GM12874 (cell line): Measurements from ENCODE around the gene LRRC3B.

Source experiments
- TF ChIP-seq, protein P1 (sequence below): IDR thresholded peaks from 2 replicates; pipeline ENCODE4 v1.5.1; 2011; ENCODE audit warnings: low read depth, mild to moderate bottlenecking, control low read depth, low read length, moderate library complexity; ENCODE audit not compliant: insufficient read depth

Gene LRRC3B

DNA sequence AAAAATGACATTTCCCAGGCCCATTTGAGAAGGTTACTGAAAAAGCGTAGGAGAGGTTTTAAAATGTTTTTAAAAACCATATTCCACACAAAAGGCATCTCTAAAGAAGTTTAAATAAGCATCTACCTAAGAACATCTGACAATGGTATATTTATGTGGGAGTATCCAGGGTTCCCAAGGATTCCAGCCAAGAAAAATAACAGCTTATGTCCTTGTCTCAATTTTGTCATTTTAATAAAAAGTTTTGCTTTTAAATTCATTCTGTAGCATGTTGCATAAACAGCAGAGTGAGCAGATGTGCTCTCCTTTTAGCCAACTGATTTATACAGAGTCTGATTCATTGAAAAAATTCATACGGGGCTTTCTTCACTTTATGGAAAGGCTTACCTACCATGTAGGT, 129.9 kb downstream of the LRRC3B start:
- TF ChIP-seq, protein P1, sequence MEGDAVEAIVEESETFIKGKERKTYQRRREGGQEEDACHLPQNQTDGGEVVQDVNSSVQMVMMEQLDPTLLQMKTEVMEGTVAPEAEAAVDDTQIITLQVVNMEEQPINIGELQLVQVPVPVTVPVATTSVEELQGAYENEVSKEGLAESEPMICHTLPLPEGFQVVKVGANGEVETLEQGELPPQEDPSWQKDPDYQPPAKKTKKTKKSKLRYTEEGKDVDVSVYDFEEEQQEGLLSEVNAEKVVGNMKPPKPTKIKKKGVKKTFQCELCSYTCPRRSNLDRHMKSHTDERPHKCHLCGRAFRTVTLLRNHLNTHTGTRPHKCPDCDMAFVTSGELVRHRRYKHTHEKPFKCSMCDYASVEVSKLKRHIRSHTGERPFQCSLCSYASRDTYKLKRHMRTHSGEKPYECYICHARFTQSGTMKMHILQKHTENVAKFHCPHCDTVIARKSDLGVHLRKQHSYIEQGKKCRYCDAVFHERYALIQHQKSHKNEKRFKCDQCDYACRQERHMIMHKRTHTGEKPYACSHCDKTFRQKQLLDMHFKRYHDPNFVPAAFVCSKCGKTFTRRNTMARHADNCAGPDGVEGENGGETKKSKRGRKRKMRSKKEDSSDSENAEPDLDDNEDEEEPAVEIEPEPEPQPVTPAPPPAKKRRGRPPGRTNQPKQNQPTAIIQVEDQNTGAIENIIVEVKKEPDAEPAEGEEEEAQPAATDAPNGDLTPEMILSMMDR, result no peak

DNA sequence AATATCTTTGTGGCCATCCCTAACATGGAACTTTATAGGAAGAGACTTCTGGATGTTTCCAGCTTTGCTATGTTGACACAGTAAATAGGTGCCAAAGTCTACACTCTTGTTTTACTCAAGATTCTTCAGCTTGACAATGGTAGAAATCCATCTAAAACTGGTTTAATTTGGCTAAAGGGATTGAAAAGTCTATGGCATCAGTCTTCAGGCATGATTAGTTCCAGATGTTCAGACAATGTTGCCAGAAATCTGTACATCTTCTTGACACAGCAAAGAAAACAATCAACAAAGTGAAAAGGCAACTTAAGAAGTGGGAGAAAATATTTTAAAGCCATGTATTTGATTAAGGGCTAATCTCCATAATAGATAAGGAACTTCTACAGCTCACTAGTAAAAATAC, 130.5 kb downstream of the LRRC3B start:
- TF ChIP-seq, protein P1, result no peak

DNA sequence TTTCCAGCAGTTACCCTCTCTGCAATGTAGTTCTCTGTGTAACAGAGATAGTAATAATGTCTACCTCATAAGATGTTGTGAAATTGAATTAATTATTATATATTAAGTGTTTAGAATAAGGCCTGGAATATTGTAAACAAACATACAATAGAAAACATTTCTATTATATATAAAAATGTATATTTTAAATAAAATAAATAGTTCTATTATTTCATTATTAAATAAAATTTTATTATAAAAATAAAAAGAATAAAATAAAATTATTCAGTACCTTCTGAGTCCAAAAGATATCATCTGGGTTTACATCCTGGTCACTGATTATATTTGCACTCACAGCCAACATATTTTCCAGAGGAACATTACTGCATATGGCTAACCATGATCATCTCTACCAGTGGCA, 135.4 kb downstream of the LRRC3B start:
- TF ChIP-seq, protein P1, result no peak
